Measurements from ENCODE around the gene GRIK4.
A peak's percentile ranks its signal among the peaks of the same experiment; 100 is the strongest.

The GRIK4 gene

DNA sequence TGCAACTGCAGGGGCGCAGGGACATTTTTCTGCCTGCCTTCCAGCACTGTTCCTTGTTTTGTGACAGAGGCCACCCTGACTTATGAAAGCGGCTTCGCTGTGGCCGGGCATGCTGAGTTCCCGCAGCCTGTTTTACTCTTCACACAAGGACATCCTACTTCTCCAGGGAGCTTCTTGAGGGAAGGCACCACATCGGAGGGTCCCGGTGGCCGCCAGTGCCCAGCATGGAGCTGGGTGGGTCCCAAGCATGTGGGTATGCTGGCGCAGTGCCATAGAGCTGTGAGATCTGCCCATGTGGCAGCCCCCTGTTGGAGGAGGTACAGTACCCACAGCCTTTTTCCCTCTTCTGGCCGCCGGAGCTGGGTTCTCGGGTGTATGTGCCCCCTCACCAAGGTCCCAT lies 136.1 kb downstream of the GRIK4 start:
- no peak for DNase-seq

- peak; percentile 74 for DNase-seq
These were observed 137.2 kb downstream of the GRIK4 start for GRCh38 chr11:120648771-120649170.

DNA sequence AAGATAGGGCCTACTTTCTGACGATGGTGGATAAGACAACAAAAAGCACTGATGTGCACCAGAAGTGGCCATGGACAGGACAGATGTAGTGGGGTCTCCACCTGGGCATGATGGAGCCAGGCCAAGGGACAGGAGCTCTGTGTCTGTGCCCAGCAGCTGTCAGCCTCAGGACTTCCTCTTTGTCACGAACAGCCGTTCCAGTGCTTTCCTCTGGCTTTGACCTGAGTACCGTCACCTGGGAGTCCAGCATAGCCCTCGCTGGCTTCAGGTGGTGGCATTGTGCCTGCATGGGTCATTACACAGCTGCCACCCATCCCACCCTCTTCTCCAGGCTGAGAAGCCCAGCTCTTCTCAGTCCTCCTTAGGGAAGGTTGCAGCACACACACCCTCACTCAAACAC lies 137.8 kb downstream of the GRIK4 start:
- DNase-seq = peak; percentile 35

DNA sequence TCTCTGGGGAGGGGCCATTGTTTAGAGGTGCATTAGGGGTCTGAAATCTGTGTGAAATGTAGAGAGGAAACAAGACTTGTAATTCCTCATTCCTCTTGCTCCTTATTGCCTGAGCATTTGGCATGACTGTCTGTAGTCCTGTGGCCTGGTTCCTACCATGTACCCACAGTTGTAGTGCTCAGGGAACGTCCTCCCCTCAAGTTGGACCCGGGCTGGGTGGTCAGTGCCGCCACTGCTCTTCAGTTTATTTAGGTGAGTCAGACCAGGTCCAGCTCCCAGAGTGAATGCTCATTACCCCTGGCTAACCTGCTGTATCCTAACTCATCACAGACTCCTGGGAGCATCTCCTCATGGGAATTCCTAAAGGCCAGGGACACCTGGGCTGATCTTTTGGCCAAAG lies 139.8 kb downstream of the GRIK4 start:
- no peak for DNase-seq

- no peak for DNase-seq
These were observed 140.3 kb downstream of the GRIK4 start for GRCh38 chr11:120651836-120652235.

- no peak for DNase-seq
These were observed 141.3 kb downstream of the GRIK4 start for GRCh38 chr11:120652705-120653335.

DNA sequence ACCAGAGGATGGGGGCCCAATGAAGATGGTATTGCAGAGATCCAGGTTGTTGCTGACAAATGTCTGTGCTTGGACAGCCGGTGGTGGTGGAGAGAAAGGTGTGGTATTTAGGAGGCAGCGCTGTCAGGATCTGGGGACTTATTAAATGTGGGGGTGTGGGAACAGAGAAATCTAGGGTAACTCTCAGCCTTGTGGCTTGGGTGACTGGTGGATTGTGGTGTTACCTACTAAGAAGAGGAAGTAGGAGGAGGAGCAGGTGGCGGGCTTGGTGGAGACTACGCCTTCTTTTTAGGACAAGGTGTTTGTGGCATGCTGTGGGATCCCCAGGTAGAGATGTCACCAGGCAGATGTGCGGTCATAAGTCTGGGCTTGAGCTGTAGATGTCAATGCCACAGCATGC lies 144.0 kb downstream of the GRIK4 start:
- no peak for DNase-seq

GRCh38 chr11:120657306-120658070 lies 145.9 kb downstream of the GRIK4 start:
- DNase-seq = no peak

- DNase-seq = no peak
These were observed 146.5 kb downstream of the GRIK4 start for GRCh38 chr11:120658071-120658423.

DNA sequence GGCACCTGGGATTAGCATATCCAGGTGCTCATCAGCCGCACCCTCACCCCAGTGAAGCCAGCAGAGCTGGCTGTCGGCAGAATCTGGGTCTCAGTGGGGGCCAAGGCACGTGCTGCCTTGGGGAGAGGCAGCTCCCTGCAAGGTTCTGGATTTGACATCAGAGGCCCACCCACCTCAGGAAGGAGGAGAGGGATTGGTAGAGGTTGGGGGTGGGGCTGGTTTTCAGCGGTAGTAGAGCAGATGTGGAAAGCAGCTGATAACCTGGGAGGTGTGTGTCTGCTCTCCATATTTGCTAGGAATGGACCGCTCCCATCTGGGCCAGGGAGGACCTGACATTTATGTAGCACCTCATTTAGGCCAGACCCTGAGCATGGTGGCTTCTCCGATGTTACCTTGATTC lies 147.5 kb downstream of the GRIK4 start:
- DNase-seq = no peak

DNA sequence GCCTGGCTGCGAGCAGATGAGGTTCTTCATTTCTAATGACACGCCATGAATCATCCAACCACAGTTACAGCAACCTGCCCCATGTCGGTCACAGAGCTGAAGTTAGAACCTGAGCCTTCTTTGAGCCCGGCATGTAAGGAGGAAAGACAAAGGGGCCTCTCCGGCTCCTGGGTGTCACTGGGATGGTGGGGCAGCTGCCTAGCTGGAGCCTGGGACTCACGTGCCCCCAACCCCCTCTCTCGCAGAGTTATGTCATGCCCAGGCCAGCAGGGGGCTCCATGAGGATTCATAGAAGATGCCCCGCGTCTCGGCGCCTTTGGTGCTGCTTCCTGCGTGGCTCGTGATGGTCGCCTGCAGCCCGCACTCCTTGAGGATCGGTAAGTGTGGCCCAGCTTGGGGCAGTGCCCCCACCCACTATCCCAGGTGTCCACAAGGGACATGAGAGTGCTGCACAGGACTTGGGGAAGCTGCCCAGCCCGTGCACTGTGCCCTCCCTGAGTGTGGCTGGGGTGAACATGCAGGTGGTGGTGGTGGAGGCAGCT lies 148.5 kb downstream of the GRIK4 start:
- no peak for DNase-seq

DNA sequence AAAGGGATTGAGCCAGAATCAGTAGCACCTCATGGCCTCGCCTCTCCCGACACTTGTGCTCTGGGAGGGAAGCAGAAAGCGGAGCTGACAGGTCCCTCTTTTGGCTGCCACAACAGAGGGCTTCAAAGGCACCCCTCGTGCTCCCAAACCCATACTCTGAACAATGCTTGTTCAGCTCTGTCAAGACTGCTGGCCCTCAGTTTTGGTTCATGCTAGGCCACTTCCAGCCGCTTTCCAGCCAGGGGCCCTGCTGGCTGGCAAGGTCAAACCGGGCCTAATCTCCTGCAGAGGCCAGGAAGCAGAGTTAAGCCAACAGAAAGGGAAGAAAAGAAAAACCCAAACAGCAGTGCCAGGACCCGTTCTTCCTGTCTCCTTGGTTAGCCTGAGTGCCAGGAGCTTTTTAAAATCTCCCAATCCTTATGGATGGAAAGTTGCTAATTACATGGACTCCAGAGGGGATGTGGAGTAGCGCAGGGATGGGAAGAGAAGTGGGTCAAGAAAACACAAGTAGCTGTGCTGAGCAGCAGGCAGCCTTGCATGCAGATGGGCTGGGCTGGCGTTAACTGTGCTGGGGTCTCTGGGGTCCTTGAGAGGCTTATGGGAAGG lies 150.6 kb downstream of the GRIK4 start:
- DNase-seq = no peak

GRCh38 chr11:120663142-120663541 lies 151.6 kb downstream of the GRIK4 start:
- DNase-seq = no peak

DNA sequence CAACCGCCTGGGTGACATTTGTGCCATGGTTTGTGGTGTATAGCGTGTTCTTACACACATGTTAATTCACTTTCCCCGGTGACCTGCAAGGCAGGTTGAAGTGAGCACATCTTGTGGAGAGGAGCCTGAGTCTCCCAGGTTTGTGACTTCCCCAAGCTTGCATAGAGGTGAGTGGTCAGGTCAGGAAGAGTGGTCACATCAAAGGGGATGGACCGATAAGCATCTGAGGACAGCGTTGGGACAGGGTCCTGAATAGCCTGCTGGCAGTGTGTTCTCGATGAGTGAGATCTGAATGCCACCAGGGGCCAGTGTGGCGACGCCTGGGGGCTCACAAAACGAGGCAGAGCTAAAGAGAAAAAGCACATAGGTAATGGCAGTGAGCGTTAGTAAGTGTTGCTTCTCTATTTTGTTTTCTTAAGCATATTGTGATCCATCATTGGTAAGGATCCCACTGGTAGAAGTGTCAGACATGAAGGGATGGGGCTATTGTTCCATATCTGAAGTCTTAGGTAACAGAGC lies 154.6 kb downstream of the GRIK4 start:
- no peak for DNase-seq

DNA sequence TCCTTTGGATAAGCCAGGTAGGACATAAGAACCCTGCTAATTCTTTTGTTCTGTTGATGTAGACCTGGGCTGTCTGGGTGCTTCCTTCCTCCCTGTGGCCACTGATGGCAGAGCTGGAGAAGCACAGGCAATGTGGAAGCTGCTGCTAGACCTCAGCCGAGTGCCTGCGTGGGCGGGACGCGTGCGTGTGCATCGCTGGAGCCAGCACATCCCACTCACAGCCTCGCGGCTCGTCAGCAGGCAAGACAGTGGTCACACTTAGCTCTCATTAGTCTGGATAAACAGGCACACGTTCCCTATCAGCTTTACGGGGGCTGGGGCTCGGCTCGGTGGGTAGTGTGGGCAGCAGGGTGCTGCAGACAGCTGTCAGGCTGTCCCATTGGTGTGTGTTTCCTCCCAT lies 155.7 kb downstream of the GRIK4 start:
- DNase-seq = no peak

DNA sequence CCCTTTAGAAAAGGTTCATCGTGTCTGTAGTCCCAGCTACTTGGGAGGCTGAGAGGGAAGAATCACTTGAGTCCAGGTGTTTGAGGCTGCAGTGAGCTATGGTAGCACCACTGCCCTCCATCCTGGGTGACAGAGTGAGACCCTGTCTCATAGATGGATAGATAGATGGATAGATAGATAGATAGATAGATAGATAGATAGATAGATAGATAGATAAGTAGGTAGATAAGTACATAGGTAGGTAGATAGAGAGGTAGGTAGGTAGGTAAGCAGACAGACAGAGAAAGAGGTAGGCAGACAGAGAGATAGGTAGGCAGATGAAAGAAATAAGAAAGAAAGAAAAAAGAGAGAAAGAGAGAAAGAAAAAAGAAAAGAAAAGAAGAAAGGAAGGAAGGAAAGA lies 156.4 kb downstream of the GRIK4 start:
- no peak for DNase-seq

DNA sequence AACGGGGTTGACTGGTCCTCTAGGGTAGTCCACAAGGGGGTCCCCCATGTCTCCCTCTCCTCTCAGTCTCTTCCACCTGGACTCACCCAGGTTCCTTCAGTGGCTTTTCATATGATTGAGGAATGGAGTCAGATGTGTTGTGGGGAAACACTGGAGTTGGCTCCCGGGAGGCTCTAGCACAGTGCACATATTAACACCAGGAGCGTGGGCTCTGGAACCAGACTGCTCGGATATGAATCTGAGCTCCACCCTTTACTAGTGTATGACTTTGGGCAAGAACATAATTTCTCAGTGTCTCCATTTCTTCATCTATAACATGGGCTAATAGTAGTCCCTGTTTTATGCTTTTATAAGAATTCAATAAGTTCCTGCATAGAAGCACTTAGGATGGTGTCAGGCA lies 157.0 kb downstream of the GRIK4 start:
- no peak for DNase-seq

DNA sequence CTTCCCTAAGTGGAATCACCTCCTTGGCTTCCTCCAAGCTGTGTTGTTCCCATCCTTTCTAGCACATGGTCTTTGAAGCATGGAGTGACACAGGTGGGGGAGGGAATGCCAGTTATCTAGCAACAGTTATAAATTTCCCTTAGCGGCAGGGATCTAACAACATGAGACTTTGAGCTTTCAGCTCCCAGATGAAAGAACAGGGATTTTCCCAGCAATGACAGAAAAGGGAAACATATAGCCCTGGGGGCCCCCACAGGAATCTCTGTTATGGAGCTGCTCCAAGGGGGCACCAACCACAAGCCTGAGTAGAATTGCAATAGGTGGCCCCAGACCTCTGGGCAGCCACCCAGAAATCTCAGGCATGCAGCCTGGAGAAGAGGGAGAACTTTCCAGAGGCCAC lies 163.0 kb downstream of the GRIK4 start:
- DNase-seq = no peak

GRCh38 chr11:120675171-120675570 lies 163.6 kb downstream of the GRIK4 start:
- no peak for DNase-seq

DNA sequence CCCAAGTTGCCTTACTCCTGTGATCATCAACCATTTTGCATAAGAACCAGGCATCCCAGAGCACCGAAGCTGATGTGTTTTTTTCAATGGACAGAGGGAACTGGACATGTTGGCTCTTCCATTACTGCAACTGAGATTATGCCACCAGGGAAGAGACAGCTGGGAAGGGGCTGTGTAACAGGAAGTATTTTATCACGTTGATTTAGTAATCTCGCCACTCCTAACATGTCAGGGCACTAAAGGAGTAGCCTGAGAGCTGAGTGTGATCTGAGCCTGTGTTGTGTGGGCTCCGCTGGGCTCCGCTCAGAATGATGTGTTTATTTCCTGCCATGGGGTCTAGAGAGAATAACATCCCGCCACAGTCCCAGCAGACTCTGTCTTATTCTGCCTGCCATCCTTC lies 165.4 kb downstream of the GRIK4 start:
- no peak for DNase-seq

GRCh38 chr11:120680322-120680721 lies 168.8 kb downstream of the GRIK4 start:
- no peak for DNase-seq

DNA sequence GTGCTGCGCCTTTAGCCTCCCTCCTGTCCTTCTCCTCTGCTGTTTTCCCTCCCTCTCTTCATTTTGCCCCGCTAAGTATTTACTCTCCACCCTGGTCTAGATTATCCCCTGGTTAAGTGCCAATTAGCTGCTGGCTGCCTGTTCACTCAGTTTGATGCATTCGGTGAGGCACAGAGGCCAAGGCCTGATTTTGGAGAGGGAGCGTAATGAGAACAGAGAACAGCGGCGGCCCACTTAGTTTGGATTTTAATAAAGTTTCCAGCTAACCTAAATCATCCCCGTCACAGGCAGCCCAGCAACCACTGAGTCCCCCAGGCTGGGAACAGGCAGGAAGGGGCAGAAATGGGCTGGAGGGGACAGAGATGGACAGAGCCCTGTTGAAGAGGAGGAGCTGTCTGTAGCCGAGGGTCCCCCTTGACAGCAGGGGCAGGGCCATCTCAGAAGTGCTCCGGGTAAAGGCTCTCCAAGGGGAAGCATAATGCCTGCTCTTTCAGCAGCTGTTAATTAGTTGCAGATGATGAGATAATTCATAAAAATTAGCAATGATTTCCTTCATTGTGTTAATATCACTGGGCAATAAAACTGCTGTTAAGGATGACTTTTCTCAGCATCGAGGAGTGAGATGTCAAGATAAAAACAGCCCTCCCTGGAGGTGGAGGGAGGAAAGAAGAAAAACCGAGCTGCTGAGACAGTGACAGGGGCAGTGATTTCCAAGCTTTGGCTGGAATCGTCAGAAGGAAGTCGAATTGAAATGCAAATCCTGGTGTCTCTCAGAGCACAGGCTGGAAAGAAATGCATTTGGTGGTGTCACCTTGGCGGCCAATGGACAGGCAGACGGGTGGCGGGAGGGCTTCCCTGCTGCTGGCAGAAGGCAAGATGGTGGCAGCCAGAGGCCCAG lies 170.1 kb downstream of the GRIK4 start:
- peak; percentile 46 for DNase-seq

- DNase-seq = no peak
These were observed 170.7 kb downstream of the GRIK4 start for GRCh38 chr11:120682332-120682649.
